ENCODE data around the gene RNF220. TPM values are rescaled to one million over a fixed set of nuclear protein-coding genes. Genes with fewer than 3 reads are reported as not detected.
A peak's percentile ranks its signal among the peaks of the same experiment; 100 is the strongest.

The RNF220 gene
- total RNA-seq, 1 donor from 2014 or later = 76.4 TPM

- intact Hi-C loops (cut with DNase I) = no loop called here
- ATAC-seq (no peak), DNase-seq (ENCODE audit: missing footprints) (no peak)
Measured at GRCh38 chr1:44588551-44589210, 183.6 kb downstream of the RNF220 start.

- intact Hi-C loops (cut with DNase I) = no loop called here
- DNase-seq (ENCODE audit: missing footprints) (no peak), ATAC-seq (no peak)
Measured at GRCh38 chr1:44590475-44590874, 185.4 kb downstream of the RNF220 start.

GRCh38 chr1:44591381-44591780, 186.3 kb downstream of the RNF220 start:
- intact Hi-C loops (cut with DNase I) = no loop called here
- no peak for ATAC-seq
- no peak for DNase-seq (ENCODE audit: missing footprints)

- intact Hi-C loops (cut with DNase I) = no loop called here
- DNase-seq (ENCODE audit: missing footprints) = no peak
- ATAC-seq = no peak
Measured at GRCh38 chr1:44592208-44593145, 187.4 kb downstream of the RNF220 start.

GRCh38 chr1:44594353-44594752, 189.3 kb downstream of the RNF220 start:
- no peak for ATAC-seq
- intact Hi-C loops (cut with DNase I) = no loop called here
- DNase-seq (ENCODE audit: missing footprints) = no peak

- peak; percentile 94 for DNase-seq (ENCODE audit: missing footprints)
- intact Hi-C loops (cut with DNase I) = loop anchor here (1.0 kb wide), 2 partner anchors 217 to 377 kb away; no protein-coding TSS in a partner anchor
- ATAC-seq = peak; percentile 91
Measured at GRCh38 chr1:44594871-44595735, 190.0 kb downstream of the RNF220 start.

GRCh38 chr1:44596511-44596910, 191.5 kb downstream of the RNF220 start:
- no peak for ATAC-seq
- DNase-seq (ENCODE audit: missing footprints) = no peak
- intact Hi-C loops (cut with DNase I) = no loop called here

GRCh38 chr1:44598167-44598566, 193.1 kb downstream of the RNF220 start:
- intact Hi-C loops (cut with DNase I) = no loop called here
- DNase-seq (ENCODE audit: missing footprints) (no peak), ATAC-seq (no peak)

- intact Hi-C loops (cut with DNase I) = no loop called here
- DNase-seq (ENCODE audit: missing footprints) (no peak), ATAC-seq (no peak)
Measured at GRCh38 chr1:44602634-44603628, 197.9 kb downstream of the RNF220 start.

GRCh38 chr1:44603718-44604117, 198.7 kb downstream of the RNF220 start:
- intact Hi-C loops (cut with DNase I) = no loop called here
- ATAC-seq (no peak), DNase-seq (ENCODE audit: missing footprints) (no peak)

- no peak for ATAC-seq
- DNase-seq (ENCODE audit: missing footprints) = no peak
- intact Hi-C loops (cut with DNase I) = no loop called here
Measured at GRCh38 chr1:44604157-44604955, 199.3 kb downstream of the RNF220 start.

- no peak for ATAC-seq
- intact Hi-C loops (cut with DNase I) = no loop called here
- DNase-seq (ENCODE audit: missing footprints) = no peak
Measured at GRCh38 chr1:44605914-44606615, 201.0 kb downstream of the RNF220 start.

GRCh38 chr1:44606701-44607281, 201.7 kb downstream of the RNF220 start:
- no peak for ATAC-seq
- no peak for DNase-seq (ENCODE audit: missing footprints)
- intact Hi-C loops (cut with DNase I) = no loop called here

GRCh38 chr1:44608141-44608540, 203.1 kb downstream of the RNF220 start:
- intact Hi-C loops (cut with DNase I) = no loop called here
- DNase-seq (ENCODE audit: missing footprints) (no peak), ATAC-seq (no peak)

GRCh38 chr1:44609412-44609767, 204.3 kb downstream of the RNF220 start:
- intact Hi-C loops (cut with DNase I) = loop anchor here (1.0 kb wide), 1 partner anchor 44 kb away; no protein-coding TSS in a partner anchor
- ATAC-seq (peak; percentile 83), DNase-seq (ENCODE audit: missing footprints) (no peak)
